Activated CD8-positive, alpha-beta T cell treated with anti-CD3 and anti-CD28 coated beads, Interleukin-2, amount 10 ng/mL, durations not matched to agents 7 days and 5 days (primary cell): Measurements from ENCODE around the gene KCNMB2. TPM values are rescaled to one million over a fixed set of nuclear protein-coding genes. Genes with fewer than 3 reads are reported as not detected.

Source experiments
- ATAC-seq: fragments of 150-1000 bp; cut with Tn5 transposase; one replicate; pipeline ENCODE4 v1.10.0; 2021; ENCODE audit warnings: moderate library complexity
- CTCF ChIA-PET: fragments of 350-600 bp; sonication (Branson Sonifier 250); formaldehyde crosslinking; loops from one replicate; lab custom pipeline; 2021; ENCODE audit warnings: antibody characterized with exemption; lab: Charles Lee
- POLR2A ChIA-PET: fragments of 350-600 bp; sonication (Branson Sonifier 250); formaldehyde crosslinking; loops from one replicate; lab custom pipeline; 2021; ENCODE audit warnings: antibody characterized with exemption; lab: Charles Lee
- DNase-seq: peaks from one replicate; pipeline ENCODE4 v3.0.0-alpha.2; 2020
- H3K27ac Mint-ChIP-seq: one replicate; pipeline ENCODE4 v1.8.0; 2021; ENCODE audit warnings: mild to moderate bottlenecking, mixed read lengths
- H3K27me3 Mint-ChIP-seq: one replicate; pipeline ENCODE4 v1.8.0; 2021; ENCODE audit warnings: low read depth, mixed read lengths
- H3K36me3 Mint-ChIP-seq: one replicate; pipeline ENCODE4 v1.8.0; 2021; ENCODE audit warnings: low read depth, mixed read lengths
- H3K4me1 Mint-ChIP-seq: one replicate; pipeline ENCODE4 v1.8.0; 2021; ENCODE audit warnings: low read depth, mixed read lengths
- H3K4me3 Mint-ChIP-seq: one replicate; pipeline ENCODE4 v1.8.0; 2021; ENCODE audit warnings: mild to moderate bottlenecking, mixed read lengths
- H3K9me3 Mint-ChIP-seq: one replicate; pipeline ENCODE4 v1.8.0; 2022; ENCODE audit warnings: mixed read lengths; ENCODE audit not compliant: insufficient read depth
- total RNA-seq, 2 experiments: library from RNA; stranded (reverse); gene quantifications; one replicate each; pipeline ENCODE4 v1.2.3, GENCODE V29; 2021

The KCNMB2 gene
- total RNA-seq, 2 experiments from 2014 or later: not detected

- CTCF ChIA-PET: no interaction called here
- H3K36me3 Mint-ChIP-seq: no peaks in the 10 kb centered on the region
- ATAC-seq: no peak
- no peaks in the 10 kb centered on the region for H3K27me3 Mint-ChIP-seq
- H3K4me3 Mint-ChIP-seq: no peak overlapping the region
- POLR2A ChIA-PET: no interaction called here
- H3K9me3 Mint-ChIP-seq: no peaks in the 10 kb centered on the region
- H3K27ac Mint-ChIP-seq: no peak overlapping the region
- no peak for DNase-seq
- H3K4me1 Mint-ChIP-seq: peaks cover 12% of the 10 kb centered on the region
Measured at GRCh38 chr3:178669758-178670157, 133.5 kb downstream of the KCNMB2 start.

- DNase-seq (no peak), ATAC-seq (no peak)
- Mint-ChIP-seq H3K36me3 (no peaks in the 10 kb centered on the region), H3K4me1 (peaks cover 12% of the 10 kb centered on the region), H3K4me3 (no peak overlapping the region), H3K9me3 (no peaks in the 10 kb centered on the region), H3K27ac (no peak overlapping the region), H3K27me3 (no peaks in the 10 kb centered on the region)
- ChIA-PET CTCF (no interaction called here), POLR2A (no interaction called here)
Measured at GRCh38 chr3:178671377-178671776, 135.1 kb downstream of the KCNMB2 start.

GRCh38 chr3:178671791-178672190, 135.6 kb downstream of the KCNMB2 start:
- Mint-ChIP-seq H3K4me3 (no peak overlapping the region), H3K27ac (no peak overlapping the region), H3K36me3 (no peaks in the 10 kb centered on the region), H3K4me1 (peaks cover 12% of the 10 kb centered on the region), H3K27me3 (no peaks in the 10 kb centered on the region), H3K9me3 (no peaks in the 10 kb centered on the region)
- DNase-seq (no peak), ATAC-seq (no peak)
- ChIA-PET CTCF (no interaction called here), POLR2A (no interaction called here)

- ChIA-PET CTCF (no interaction called here), POLR2A (no interaction called here)
- H3K9me3 Mint-ChIP-seq: no peaks in the 10 kb centered on the region
- ATAC-seq: no peak
- no peak overlapping the region for H3K27ac Mint-ChIP-seq
- H3K4me3 Mint-ChIP-seq: no peak overlapping the region
- DNase-seq: no peak
- H3K27me3 Mint-ChIP-seq: no peaks in the 10 kb centered on the region
- H3K36me3 Mint-ChIP-seq: no peaks in the 10 kb centered on the region
- H3K4me1 Mint-ChIP-seq: peaks cover 12% of the 10 kb centered on the region
Measured at GRCh38 chr3:178672275-178672674, 136.0 kb downstream of the KCNMB2 start.

GRCh38 chr3:178673529-178673928, 137.3 kb downstream of the KCNMB2 start:
- H3K4me3 Mint-ChIP-seq: no peak overlapping the region
- DNase-seq (no peak), ATAC-seq (no peak)
- H3K4me1 Mint-ChIP-seq: peaks cover 12% of the 10 kb centered on the region
- ChIA-PET CTCF (no interaction called here), POLR2A (no interaction called here)
- H3K27me3 Mint-ChIP-seq: no peaks in the 10 kb centered on the region
- H3K27ac Mint-ChIP-seq: no peak overlapping the region
- no peaks in the 10 kb centered on the region for H3K36me3 Mint-ChIP-seq
- no peaks in the 10 kb centered on the region for H3K9me3 Mint-ChIP-seq

- ChIA-PET CTCF (no interaction called here), POLR2A (interaction anchor here (0.7 kb wide), 1 partner anchor 22 kb away, joined by 3 read pairs; no protein-coding TSS in a partner anchor)
- H3K27ac Mint-ChIP-seq: no peak overlapping the region
- no peaks in the 10 kb centered on the region for H3K27me3 Mint-ChIP-seq
- no peaks in the 10 kb centered on the region for H3K9me3 Mint-ChIP-seq
- no peak for ATAC-seq
- DNase-seq: no peak
- H3K4me1 Mint-ChIP-seq: no peaks in the 10 kb centered on the region
- H3K4me3 Mint-ChIP-seq: no peak overlapping the region
- H3K36me3 Mint-ChIP-seq: no peaks in the 10 kb centered on the region
Measured at GRCh38 chr3:178676077-178676476, 139.8 kb downstream of the KCNMB2 start.

GRCh38 chr3:178676942-178677790, 140.9 kb downstream of the KCNMB2 start:
- no peak for ATAC-seq
- CTCF ChIA-PET: no interaction called here

GRCh38 chr3:178677961-178678360, 141.7 kb downstream of the KCNMB2 start:
- no peaks in the 10 kb centered on the region for H3K4me1 Mint-ChIP-seq
- no peaks in the 10 kb centered on the region for H3K9me3 Mint-ChIP-seq
- ChIA-PET CTCF (no interaction called here), POLR2A (no interaction called here)
- no peak overlapping the region for H3K4me3 Mint-ChIP-seq
- H3K36me3 Mint-ChIP-seq: no peaks in the 10 kb centered on the region
- no peaks in the 10 kb centered on the region for H3K27me3 Mint-ChIP-seq
- ATAC-seq: no peak
- no peak for DNase-seq
- no peak overlapping the region for H3K27ac Mint-ChIP-seq

More at GRCh38 chr3:178676942-178677790, 140.9 kb downstream of the KCNMB2 start:
- H3K36me3 Mint-ChIP-seq: no peaks in the 10 kb centered on the region
- no peaks in the 10 kb centered on the region for H3K9me3 Mint-ChIP-seq
- DNase-seq: no peak
- no peaks in the 10 kb centered on the region for H3K27me3 Mint-ChIP-seq
- no peaks in the 10 kb centered on the region for H3K4me1 Mint-ChIP-seq
- H3K4me3 Mint-ChIP-seq: no peak overlapping the region
- H3K27ac Mint-ChIP-seq: no peak overlapping the region
- POLR2A ChIA-PET: no interaction called here

GRCh38 chr3:178680037-178680436, 143.8 kb downstream of the KCNMB2 start:
- Mint-ChIP-seq H3K4me3 (no peak overlapping the region), H3K36me3 (no peaks in the 10 kb centered on the region), H3K27ac (no peak overlapping the region), H3K27me3 (no peaks in the 10 kb centered on the region), H3K4me1 (no peaks in the 10 kb centered on the region), H3K9me3 (no peaks in the 10 kb centered on the region)
- DNase-seq: no peak
- no peak for ATAC-seq
- CTCF ChIA-PET: no interaction called here
- POLR2A ChIA-PET: no interaction called here

- ChIA-PET CTCF (no interaction called here), POLR2A (no interaction called here)
- no peak for ATAC-seq
- Mint-ChIP-seq H3K4me3 (no peak overlapping the region), H3K4me1 (no peaks in the 10 kb centered on the region), H3K27me3 (no peaks in the 10 kb centered on the region), H3K27ac (no peak overlapping the region), H3K36me3 (no peaks in the 10 kb centered on the region), H3K9me3 (no peaks in the 10 kb centered on the region)
- no peak for DNase-seq
Measured at GRCh38 chr3:178680489-178680888, 144.3 kb downstream of the KCNMB2 start.

- Mint-ChIP-seq H3K27me3 (no peaks in the 10 kb centered on the region), H3K4me1 (no peaks in the 10 kb centered on the region), H3K4me3 (no peak overlapping the region), H3K27ac (no peak overlapping the region), H3K36me3 (no peaks in the 10 kb centered on the region), H3K9me3 (no peaks in the 10 kb centered on the region)
- DNase-seq (no peak), ATAC-seq (no peak)
- ChIA-PET CTCF (no interaction called here), POLR2A (no interaction called here)
Measured at GRCh38 chr3:178684881-178685590, 148.8 kb downstream of the KCNMB2 start.

- no peaks in the 10 kb centered on the region for H3K9me3 Mint-ChIP-seq
- DNase-seq: no peak
- no peak overlapping the region for H3K4me3 Mint-ChIP-seq
- H3K27me3 Mint-ChIP-seq: no peaks in the 10 kb centered on the region
- no peak for ATAC-seq
- no peaks in the 10 kb centered on the region for H3K36me3 Mint-ChIP-seq
- ChIA-PET CTCF (no interaction called here), POLR2A (no interaction called here)
- no peak overlapping the region for H3K27ac Mint-ChIP-seq
- no peaks in the 10 kb centered on the region for H3K4me1 Mint-ChIP-seq
Measured at GRCh38 chr3:178685591-178685906, 149.3 kb downstream of the KCNMB2 start.
